Fibroblast of pulmonary artery (primary cell): ENCODE data around the gene SLC25A10.

ENCODE experiments used
- DNase-seq: peaks from one replicate; pipeline ENCODE4 v3.0.0-alpha.2; 2010; ENCODE audit warnings: low read depth
- H3K4me3 ChIP-seq: replicated peaks from 2 replicates; pipeline ENCODE4 v1.5.1; 2011; ENCODE audit warnings: low read depth, mild to moderate bottlenecking, control low read depth, low read length, moderate library complexity
- CTCF ChIP-seq: IDR thresholded peaks from 2 replicates; pipeline ENCODE4 v1.5.1; 2011; ENCODE audit warnings: mild to moderate bottlenecking, control low read depth, low read length, inconsistent platforms; ENCODE audit errors: missing control alignments

Gene SLC25A10

GRCh38 chr17:81706232-81706611 lies 5.9 kb upstream of the SLC25A10 start:
- H3K4me3 ChIP-seq, result no peak overlapping the region
- no peak for TF ChIP-seq CTCF
- DNase-seq, result no peak

- no peak for TF ChIP-seq CTCF
- no peak overlapping the region for H3K4me3 ChIP-seq
Observed at GRCh38 chr17:81706757-81707624, 5.1 kb upstream of the SLC25A10 start.

GRCh38 chr17:81707725-81708646 lies 4.1 kb upstream of the SLC25A10 start:
- no peak for TF ChIP-seq CTCF
- H3K4me3 ChIP-seq, result no peak overlapping the region
- DNase-seq, result no peak

More at GRCh38 chr17:81706757-81707624, 5.1 kb upstream of the SLC25A10 start:
- no peak for DNase-seq

GRCh38 chr17:81708739-81709185 lies 3.3 kb upstream of the SLC25A10 start:
- no peak for TF ChIP-seq CTCF
- no peak for DNase-seq
- no peak overlapping the region for H3K4me3 ChIP-seq

- H3K4me3 ChIP-seq, result no peak overlapping the region
- TF ChIP-seq CTCF, result no peak
- peak; percentile 29 for DNase-seq
Observed at GRCh38 chr17:81710514-81711308, 1.4 kb upstream of the SLC25A10 start.

GRCh38 chr17:81712468-81713003 lies 452 bp downstream of the SLC25A10 start:
- DNase-seq, result peak; percentile 17
- peak overlapping the region; percentile 58 for H3K4me3 ChIP-seq
- TF ChIP-seq CTCF, result no peak
